H1 (cell line): ENCODE results near the gene EIF5A2. TPM values are rescaled to one million over a fixed set of nuclear protein-coding genes. Genes with fewer than 3 reads are reported as not detected.

ENCODE experiments used
- CHD7 ChIP-seq: fragments of 300-600 bp; sonication (generic); IDR thresholded peaks from 2 replicates; pipeline ENCODE4 v1.7.1; 2012; ENCODE audit warnings: low read length, moderate library complexity, mild to moderate bottlenecking, inconsistent platforms; ENCODE audit not compliant: insufficient replicate concordance
- CREB1 ChIP-seq: IDR thresholded peaks from 2 replicates; pipeline ENCODE4 v1.6.1; 2012; ENCODE audit warnings: inconsistent platforms
- HDAC6 ChIP-seq: IDR thresholded peaks from one replicate; pipeline ENCODE4 v1.7.1; 2012; ENCODE audit warnings: low read depth, mild to moderate bottlenecking, inconsistent platforms, low read length, moderate library complexity
- JUN ChIP-seq: IDR thresholded peaks from 2 replicates; pipeline ENCODE4 v1.6.1; 2011; ENCODE audit warnings: low read depth, mild to moderate bottlenecking, improper control_type of control experiment, low read length
- KDM5A ChIP-seq: fragments of 200-600 bp; IDR thresholded peaks from 2 replicates; pipeline ENCODE4 v1.7.1; 2012; ENCODE audit warnings: mild to moderate bottlenecking, low read length, inconsistent platforms, mixed read lengths
- POLR2AphosphoS5 ChIP-seq: IDR thresholded peaks from 2 replicates; pipeline ENCODE4 v1.6.1; 2011; ENCODE audit warnings: low read depth, low read length
- SIX5 ChIP-seq: IDR thresholded peaks from 2 replicates; pipeline ENCODE4 v1.6.1; 2011; ENCODE audit warnings: mild to moderate bottlenecking, low read depth, low read length
- polyA plus RNA-seq, 7 experiments: library from polyadenylated mRNA; depleted of rRNA in 3 of 7; stranded (reverse) in 5 of 7; unstranded in 2 of 7; fragments of >200 nt in 5 of 7; fragments of 200-250 nt in 2 of 7; gene quantifications; 1 replicate in 5 of 7; 2 replicates in 1 of 7; 4 replicates in 1 of 7; pipeline versions ENCODE4 v1.2.1 to v1.2.3, GENCODE V29; 2011 to 2013; ENCODE audit warnings: missing spikeins in 2 of 7, mixed read lengths in 2 of 7
- total RNA-seq: library from RNA; stranded (reverse); fragmentation: NEBNext Ultra II Directional; extraction: Animal tissue kit (Norgen Biotek cat#: 25700); gene quantifications from 2 replicates; pipeline ENCODE4 v1.2.1, GENCODE V29; 2021

Gene EIF5A2
- total and polyA plus RNA-seq, 2 of the 8 experiments (the other 6 are each of a cell fraction or from before 2014, with no cell fraction given): 1.5 to 15.0 TPM

GRCh38 chr3:170914212-170914611 lies 5.8 kb upstream of the EIF5A2 start (continued):
- TF ChIP-seq CHD7 (no peak), KDM5A (no peak), JUN (no peak), SIX5 (no peak), HDAC6 (no peak), CREB1 (no peak), POLR2AphosphoS5 (no peak)
- TF ChIP-seq, all 59 proteins: peak for 0
